OCI-LY7 (cell line): ENCODE data around the gene TCFL5. TPM values are rescaled to one million over a fixed set of nuclear protein-coding genes. Genes with fewer than 3 reads are reported as not detected.

Experiments used
- BruUV-seq: library from RNA; stranded (reverse); fragments of 400-500 nt; replicated peaks from 2 replicates; lab custom pipeline; 2021; lab: Mats Ljungman, UMichigan
- CTCF ChIA-PET: fragments of 300-600 bp; sonication (Branson Sonifier 250); formaldehyde crosslinking; loops from one replicate; lab custom pipeline; 2022; ENCODE audit warnings: antibody characterized with exemption; ENCODE audit not compliant: unreplicated experiment; lab: Charles Lee
- POLR2A ChIA-PET: fragments of 300-600 bp; sonication (Branson Sonifier 250); formaldehyde crosslinking; loops from one replicate; lab custom pipeline; 2022; ENCODE audit warnings: antibody characterized with exemption; lab: Charles Lee
- DNase-seq: peaks from one replicate; pipeline ENCODE4 v3.0.0-alpha.2; 2015; ENCODE audit warnings: low spot score
- H2AFZ ChIP-seq: fragments of 200-600 bp; sonication (generic), shearing (Covaris generic); 2 replicates; pipeline ENCODE4 v1.6.1; 2014; ENCODE audit warnings: mild to moderate bottlenecking, antibody characterized with exemption, low read length, moderate library complexity
- H3K27ac ChIP-seq: fragments of 200-600 bp; sonication (generic); 2 replicates; pipeline ENCODE4 v1.5.1; 2014; ENCODE audit warnings: mixed run types, low read depth, mild to moderate bottlenecking, moderate library complexity, low read length, inconsistent platforms; ENCODE audit not compliant: poor library complexity, severe bottlenecking
- H3K36me3 ChIP-seq: fragments of 200-600 bp; sonication (generic); 2 replicates; pipeline ENCODE4 v1.6.1; 2014; ENCODE audit warnings: mild to moderate bottlenecking, antibody characterized with exemption, low read length, moderate library complexity, mixed read lengths; ENCODE audit not compliant: insufficient read depth
- H3K4me1 ChIP-seq: fragments of 200-600 bp; sonication (generic); 2 replicates; pipeline ENCODE4 v1.5.1; 2014; ENCODE audit warnings: mild to moderate bottlenecking, low read length; ENCODE audit not compliant: insufficient read depth, poor library complexity, severe bottlenecking
- H3K4me2 ChIP-seq: fragments of 200-600 bp; sonication (generic); 2 replicates; pipeline ENCODE4 v1.6.1; 2014; ENCODE audit warnings: mild to moderate bottlenecking, low read length
- H3K4me3 ChIP-seq: fragments of 200-600 bp; sonication (generic); 2 replicates; pipeline ENCODE4 v1.5.1; 2014; ENCODE audit warnings: mild to moderate bottlenecking, low read depth, low read length; ENCODE audit not compliant: poor library complexity, severe bottlenecking
- H3K79me2 ChIP-seq: fragments of 200-600 bp; sonication (generic); 2 replicates; pipeline ENCODE4 v1.6.1; 2016; ENCODE audit warnings: low read depth, mild to moderate bottlenecking, low read length, moderate library complexity, mixed read lengths; ENCODE audit not compliant: insufficient read depth
- H3K9me2 ChIP-seq: fragments of 200-600 bp; sonication (generic); 2 replicates; pipeline ENCODE4 v1.6.1; 2016; ENCODE audit warnings: mild to moderate bottlenecking, low read length, mixed read lengths; ENCODE audit not compliant: insufficient read depth
- H3K9me3 ChIP-seq: fragments of 200-600 bp; sonication (generic); 2 replicates; pipeline ENCODE4 v1.6.1; 2014; ENCODE audit warnings: mild to moderate bottlenecking, mixed run types, low read length, mixed read lengths
- H4K20me1 ChIP-seq: fragments of 200-600 bp; sonication (generic); 2 replicates; pipeline ENCODE4 v1.6.1; 2014; ENCODE audit warnings: mild to moderate bottlenecking, antibody characterized with exemption, low read length, moderate library complexity, mixed read lengths; ENCODE audit not compliant: insufficient read depth
- CTCF ChIP-seq: fragments of 200-600 bp; sonication (generic); conservative IDR thresholded peaks from 2 replicates; pipeline ENCODE4 v1.5.1; 2014; ENCODE audit warnings: mild to moderate bottlenecking, antibody characterized with exemption, low read length, moderate library complexity, mixed read lengths
- EZH2phosphoT487 ChIP-seq: fragments of 200-600 bp; sonication (generic); IDR thresholded peaks from 2 replicates; pipeline ENCODE4 v1.6.1; 2018; ENCODE audit warnings: low read depth, borderline replicate concordance, mild to moderate bottlenecking, mixed run types, antibody characterized with exemption, low read length, moderate library complexity, mixed read lengths
- intact Hi-C: fragments of 100-400 bp; cut with micrococcal nuclease; formaldehyde crosslinking; loops from one replicate; pipeline ENCODE4 v1.10.0; 2022; ENCODE audit not compliant: unreplicated experiment
- total RNA-seq, 2 experiments: library from RNA; depleted of rRNA in 1 of 2; stranded (reverse); fragments of >200 nt in 1 of 2; shearing (Covaris generic) in 1 of 2; gene quantifications; 2 replicates each; pipeline ENCODE4 v1.2.3, GENCODE V29; 2014 to 2022

TCFL5 gene
- total RNA-seq, 2 experiments from 2014 or later = 8.7 to 9.5 TPM

GRCh38 chr20:62800314-62801259, 61.0 kb downstream of the TCFL5 start:
- intact Hi-C loops = no loop called here
- H2AFZ ChIP-seq = no peak overlapping the region
- peaks cover 42% of the 10 kb centered on the region for H3K36me3 ChIP-seq
- H3K4me3 ChIP-seq = no peak overlapping the region
- no peak overlapping the region for H3K27ac ChIP-seq
- no TSS peak for BruUV-seq
- no peaks in the 10 kb centered on the region for H3K9me3 ChIP-seq
- POLR2A ChIA-PET = no interaction called here
- H3K4me2 ChIP-seq = no peak overlapping the region
- H3K9me2 ChIP-seq = no peaks in the 10 kb centered on the region
- H3K4me1 ChIP-seq = peaks cover 28% of the 10 kb centered on the region
- no peak for DNase-seq
- CTCF ChIA-PET = no interaction called here
- TF ChIP-seq EZH2phosphoT487 (no peak), CTCF (no peak)
- H3K79me2 ChIP-seq = peaks cover 16% of the 10 kb centered on the region
- H4K20me1 ChIP-seq = no peaks in the 10 kb centered on the region

- Histone ChIP-seq H4K20me1 (no peaks in the 10 kb centered on the region), H3K9me3 (no peaks in the 10 kb centered on the region), H3K4me2 (no peak overlapping the region), H3K4me3 (no peak overlapping the region), H3K27ac (no peak overlapping the region), H2AFZ (no peak overlapping the region), H3K36me3 (peaks cover 42% of the 10 kb centered on the region), H3K79me2 (peaks cover 9% of the 10 kb centered on the region; the same call in 1 of the 2 replicates), H3K4me1 (peaks cover 35% of the 10 kb centered on the region), H3K9me2 (no peaks in the 10 kb centered on the region)
- ChIA-PET CTCF (no interaction called here), POLR2A (no interaction called here)
- TF ChIP-seq CTCF (no peak), EZH2phosphoT487 (no peak)
- intact Hi-C loops = no loop called here
- no TSS peak for BruUV-seq
- DNase-seq = no peak
Observed at GRCh38 chr20:62799873-62800272, 61.7 kb downstream of the TCFL5 start.

GRCh38 chr20:62799459-62799858, 62.2 kb downstream of the TCFL5 start:
- BruUV-seq = TSS peak; percentile 74
- Histone ChIP-seq H4K20me1 (no peaks in the 10 kb centered on the region), H3K9me2 (no peaks in the 10 kb centered on the region), H3K27ac (no peak overlapping the region), H3K4me2 (no peak overlapping the region), H3K79me2 (peaks cover 8% of the 10 kb centered on the region; the same call in 1 of the 2 replicates), H2AFZ (no peak overlapping the region), H3K4me3 (no peak overlapping the region), H3K36me3 (peaks cover 42% of the 10 kb centered on the region), H3K4me1 (peaks cover 39% of the 10 kb centered on the region), H3K9me3 (no peaks in the 10 kb centered on the region)
- DNase-seq = no peak
- POLR2A ChIA-PET = no interaction called here
- CTCF ChIA-PET = interaction anchor here (0.6 kb wide), 1 partner anchor 121 kb away, joined by 4 read pairs; no protein-coding TSS in a partner anchor
- TF ChIP-seq CTCF = no peak
- TF ChIP-seq EZH2phosphoT487 = no peak
- intact Hi-C loops = no loop called here
